Keratinocyte (primary cell): Measurements from ENCODE around the gene LCE3E.

ENCODE experiments used
- CTCF ChIP-seq, 3 experiments: IDR thresholded peaks in 1 of 3; conservative IDR thresholded peaks in 1 of 3; optimal IDR thresholded peaks in 1 of 3; 2 replicates in 2 of 3; 3 replicates in 1 of 3; pipeline versions ENCODE3 to v1.5.1; 2011; ENCODE audit warnings: low read length in 3 of 3, mild to moderate bottlenecking in 3 of 3, moderate library complexity in 2 of 3, control low read depth in 1 of 3, inconsistent platforms in 1 of 3; ENCODE audit not compliant: insufficient read depth in 2 of 3; ENCODE audit errors: extremely low read depth in 1 of 3
- EZH2 ChIP-seq: IDR thresholded peaks from one replicate; pipeline ENCODE4 v1.6.1; 2012; ENCODE audit warnings: inconsistent platforms, mild to moderate bottlenecking, low read length, moderate library complexity

DNA sequence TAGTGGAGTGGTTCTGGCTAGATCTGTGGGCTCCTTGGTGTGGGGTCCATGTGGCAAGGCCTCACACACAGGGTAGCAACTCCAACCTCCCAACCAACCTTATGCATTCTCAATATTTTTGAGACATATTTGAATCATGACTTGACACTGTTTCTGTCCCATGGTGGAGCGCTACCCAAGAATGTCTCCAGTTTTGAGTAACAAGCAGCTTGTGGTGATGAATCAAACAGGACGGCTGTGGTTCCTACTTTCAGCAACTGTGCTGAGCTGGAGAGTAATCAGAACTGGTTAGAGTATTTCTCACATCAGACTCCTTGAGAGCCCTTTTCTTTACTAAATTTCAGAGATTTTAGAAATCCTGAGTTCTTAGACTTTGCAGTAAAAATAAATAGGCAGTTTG, 10.6 kb upstream of the LCE3E start:
- TF ChIP-seq CTCF (optimal IDR thresholded peaks at IDR 0.05 in 1 of 3, IDR thresholded peaks at IDR 0.05 in 1 of 3, conservative IDR thresholded peaks at IDR 0.05 in 1 of 3; ENCODE audit: extremely low read depth in 1 of 3, insufficient read depth in 2 of 3, low read length in 3 of 3) (no peak), EZH2 (no peak)
